SK-N-SH treated with all-trans-retinoic acid at 6 μM for 48 hours (cell line): Measurements from ENCODE around the gene FAM234A.

Experiments
- ARNTL ChIP-seq: fragments of 450-650 bp; formaldehyde crosslinking; IDR thresholded peaks from 2 replicates; pipeline ENCODE4 v1.5.0; 2020; ENCODE audit warnings: low read depth, mild to moderate bottlenecking, moderate library complexity, borderline replicate concordance
- CSDC2 ChIP-seq: fragments of 250-450 bp; sonication (Bioruptor Pico); IDR thresholded peaks from 2 replicates; pipeline ENCODE4 v1.5.0; 2020; ENCODE audit warnings: mild to moderate bottlenecking, moderate library complexity
- GLIS3 ChIP-seq: fragments of 250-450 bp; sonication (Bioruptor Pico); IDR thresholded peaks from 2 replicates; pipeline ENCODE4 v1.5.0; 2020; ENCODE audit warnings: mild to moderate bottlenecking, moderate library complexity
- OSR1 ChIP-seq: fragments of 250-450 bp; sonication (Bioruptor Pico); IDR thresholded peaks from 2 replicates; pipeline ENCODE4 v1.8.0; 2022; ENCODE audit warnings: moderate library complexity, mild to moderate bottlenecking, inconsistent platforms
- PATZ1 ChIP-seq: fragments of 250-450 bp; sonication (Bioruptor Pico); IDR thresholded peaks from 2 replicates; pipeline ENCODE4 v1.8.0; 2020; ENCODE audit warnings: mild to moderate bottlenecking, moderate library complexity, borderline replicate concordance
- PPARA ChIP-seq: fragments of 250-450 bp; sonication (Bioruptor Pico); IDR thresholded peaks from 2 replicates; pipeline ENCODE4 v1.5.0; 2020; ENCODE audit warnings: mild to moderate bottlenecking, borderline replicate concordance
- RARB ChIP-seq: fragments of 250-450 bp; sonication (Bioruptor Pico); IDR thresholded peaks from 2 replicates; pipeline ENCODE4 v1.8.0; 2021; ENCODE audit warnings: mild to moderate bottlenecking, moderate library complexity
- TCF4 ChIP-seq: fragments of 250-450 bp; sonication (Bioruptor Pico); IDR thresholded peaks from 2 replicates; pipeline ENCODE4 v1.8.0; 2021; ENCODE audit warnings: mild to moderate bottlenecking, moderate library complexity, borderline replicate concordance
- TOX ChIP-seq: fragments of 250-450 bp; sonication (Bioruptor Pico); IDR thresholded peaks from 2 replicates; pipeline ENCODE4 v1.8.0; 2021; ENCODE audit warnings: mild to moderate bottlenecking, moderate library complexity, borderline replicate concordance

DNA sequence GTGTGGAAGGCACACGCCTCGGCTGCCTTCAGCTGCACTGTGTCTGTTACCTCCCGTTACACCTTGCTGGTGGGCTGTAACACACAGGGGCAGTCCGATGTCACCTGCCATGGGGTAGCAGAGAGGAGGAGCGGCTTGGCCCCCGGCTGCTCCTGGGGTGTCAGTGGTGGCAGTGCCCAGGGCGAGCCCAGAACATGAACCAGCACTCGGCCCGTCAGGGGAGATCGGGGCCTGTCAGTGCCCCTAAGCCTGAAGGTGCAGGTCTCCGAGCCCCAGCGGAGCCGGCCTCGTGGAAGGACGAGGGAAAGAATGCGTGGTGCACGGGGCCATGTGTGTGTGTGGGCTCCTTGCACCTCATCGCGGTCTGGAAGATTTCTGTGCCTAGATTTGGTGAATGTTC is 25.7 kb downstream of the FAM234A start:
- TF ChIP-seq CSDC2 (no peak), PPARA (CRISPR knock-in tag) (no peak), PATZ1 (CRISPR knock-in tag) (no peak), GLIS3 (CRISPR knock-in tag) (no peak), ARNTL (CRISPR knock-in tag) (no peak), RARB (CRISPR knock-in tag) (no peak), TOX (CRISPR knock-in tag) (no peak), TCF4 (CRISPR knock-in tag) (no peak), OSR1 (no peak)
